ENCODE measurements around the gene MAEA.

MAEA gene

DNA sequence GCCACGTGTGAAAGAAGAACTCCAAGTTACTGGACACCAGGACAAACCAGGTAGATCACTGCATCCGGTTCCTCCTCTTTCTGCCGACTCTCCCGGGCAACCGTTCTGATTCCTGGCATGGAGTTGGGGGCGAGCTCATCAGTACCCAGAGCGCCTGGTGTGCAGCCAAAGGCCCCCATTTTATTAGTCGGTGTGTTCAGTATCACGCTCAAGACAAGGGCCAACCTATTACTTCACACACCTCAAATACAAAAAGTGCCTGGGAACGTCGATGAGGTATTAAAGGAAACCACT, 38.0 kb upstream of the MAEA start:
- no peak overlapping the region for H3K27ac ChIP-seq (ENCODE audit: low read length)
- H3K4me3 ChIP-seq (ENCODE audit: low read depth in 1 of 2, low read length in 2 of 2) = no peak overlapping the region
- no peaks in the 10 kb centered on the region for H3K27me3 ChIP-seq (ENCODE audit: low read depth, low read length)
- H3K9me3 ChIP-seq (ENCODE audit: control insufficient read depth in 1 of 2, low read length in 2 of 2) = no peaks in the 10 kb centered on the region
- peaks cover 4 to 18% of the 10 kb centered on the region in 2 donors for H3K4me1 ChIP-seq (ENCODE audit: control insufficient read depth in 1 of 2, insufficient read depth in 2 of 2, low read length in 2 of 2)
- no peaks in the 10 kb centered on the region for H3K36me3 ChIP-seq (ENCODE audit: control insufficient read depth in 1 of 2, insufficient read depth in 2 of 2, low read length in 2 of 2)

DNA sequence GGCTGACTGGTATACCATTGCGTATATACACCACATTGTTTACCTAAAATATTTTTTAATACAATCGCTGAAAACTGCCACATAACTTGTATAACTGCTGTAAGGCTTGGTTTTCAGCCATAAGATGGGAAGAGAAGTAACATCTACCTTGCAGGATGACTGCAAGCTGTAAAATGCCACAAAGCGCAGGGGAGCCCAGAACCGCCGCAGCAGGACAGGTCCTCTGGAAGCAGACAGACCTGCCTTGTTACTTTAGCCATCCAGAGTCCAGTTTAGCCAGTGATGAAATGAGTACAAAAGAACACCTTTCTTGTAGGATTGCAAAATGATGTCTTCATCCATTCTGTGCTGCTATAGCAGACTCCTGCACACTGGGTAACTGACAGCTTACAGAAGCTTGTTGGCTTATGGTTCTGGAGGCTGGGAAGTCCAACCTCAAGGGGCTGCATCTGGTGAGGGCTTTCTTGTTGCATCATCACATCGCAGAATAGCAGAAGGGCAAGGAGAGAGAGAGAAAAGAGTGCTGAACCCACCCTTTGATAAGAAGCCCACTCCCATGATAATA, 36.7 kb upstream of the MAEA start:
- Histone ChIP-seq H3K27ac (ENCODE audit: low read length) (no peak overlapping the region), H3K4me3 (ENCODE audit: low read depth in 1 of 2, low read length in 2 of 2) (no peak overlapping the region), H3K4me1 (ENCODE audit: control insufficient read depth in 1 of 2, insufficient read depth in 2 of 2, low read length in 2 of 2) (peaks cover 0 to 12% of the 10 kb centered on the region in 2 donors), H3K9me3 (ENCODE audit: control insufficient read depth in 1 of 2, low read length in 2 of 2) (no peaks in the 10 kb centered on the region), H3K27me3 (ENCODE audit: low read depth, low read length) (no peaks in the 10 kb centered on the region), H3K36me3 (ENCODE audit: control insufficient read depth in 1 of 2, insufficient read depth in 2 of 2, low read length in 2 of 2) (no peaks in the 10 kb centered on the region)

DNA sequence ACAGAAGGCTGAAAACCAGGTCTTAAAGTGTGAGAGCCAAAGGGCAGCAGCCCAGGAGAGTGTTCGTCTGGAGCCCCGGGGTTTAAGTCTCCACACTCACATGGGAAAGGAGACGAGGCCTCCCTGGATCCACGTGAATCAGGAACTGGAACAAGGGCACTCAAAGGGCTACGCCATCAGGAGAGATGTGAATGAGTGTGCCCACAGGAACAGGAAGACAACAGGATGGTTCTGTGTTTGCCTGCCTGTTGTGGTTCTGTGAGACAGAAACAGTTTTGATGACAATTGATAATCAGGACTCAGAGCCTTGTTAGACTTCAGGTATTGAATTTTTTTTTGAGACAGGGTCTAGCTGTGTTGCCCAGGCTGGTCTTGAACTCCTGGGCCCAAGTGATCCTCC, 35.9 kb upstream of the MAEA start:
- Histone ChIP-seq H3K4me1 (ENCODE audit: control insufficient read depth in 1 of 2, insufficient read depth in 2 of 2, low read length in 2 of 2) (peaks cover 0 to 12% of the 10 kb centered on the region in 2 donors), H3K36me3 (ENCODE audit: control insufficient read depth in 1 of 2, insufficient read depth in 2 of 2, low read length in 2 of 2) (no peaks in the 10 kb centered on the region), H3K4me3 (ENCODE audit: low read depth in 1 of 2, low read length in 2 of 2) (no peak overlapping the region), H3K27ac (ENCODE audit: low read length) (no peak overlapping the region), H3K9me3 (ENCODE audit: control insufficient read depth in 1 of 2, low read length in 2 of 2) (no peaks in the 10 kb centered on the region), H3K27me3 (ENCODE audit: low read depth, low read length) (no peaks in the 10 kb centered on the region)

DNA sequence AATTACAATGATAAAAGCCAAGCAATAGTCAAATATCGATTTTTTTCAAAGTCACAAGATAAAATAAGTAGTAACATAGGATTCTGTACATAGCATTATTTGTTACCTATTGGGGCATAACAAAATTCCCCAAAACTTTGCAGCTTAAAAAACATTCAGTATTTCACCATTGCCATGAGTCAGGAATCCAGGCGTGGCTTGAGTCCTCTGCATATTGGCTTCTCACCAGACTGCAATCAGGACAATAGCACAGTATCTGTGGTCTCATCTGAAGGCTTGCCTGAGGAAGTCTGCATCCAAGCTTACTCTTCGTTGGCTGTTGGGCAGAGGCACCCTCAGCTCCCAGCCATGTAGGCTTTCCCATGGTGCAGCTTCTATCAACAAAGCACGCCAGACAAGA, 34.5 kb upstream of the MAEA start:
- H3K27ac ChIP-seq (ENCODE audit: low read length) = no peak overlapping the region
- H3K4me1 ChIP-seq (ENCODE audit: control insufficient read depth in 1 of 2, insufficient read depth in 2 of 2, low read length in 2 of 2) = peaks cover 0 to 8% of the 10 kb centered on the region in 2 donors
- no peaks in the 10 kb centered on the region for H3K9me3 ChIP-seq (ENCODE audit: control insufficient read depth in 1 of 2, low read length in 2 of 2)
- H3K4me3 ChIP-seq (ENCODE audit: low read depth in 1 of 2, low read length in 2 of 2) = no peak overlapping the region
- no peaks in the 10 kb centered on the region for H3K27me3 ChIP-seq (ENCODE audit: low read depth, low read length)
- no peaks in the 10 kb centered on the region for H3K36me3 ChIP-seq (ENCODE audit: control insufficient read depth in 1 of 2, insufficient read depth in 2 of 2, low read length in 2 of 2)

DNA sequence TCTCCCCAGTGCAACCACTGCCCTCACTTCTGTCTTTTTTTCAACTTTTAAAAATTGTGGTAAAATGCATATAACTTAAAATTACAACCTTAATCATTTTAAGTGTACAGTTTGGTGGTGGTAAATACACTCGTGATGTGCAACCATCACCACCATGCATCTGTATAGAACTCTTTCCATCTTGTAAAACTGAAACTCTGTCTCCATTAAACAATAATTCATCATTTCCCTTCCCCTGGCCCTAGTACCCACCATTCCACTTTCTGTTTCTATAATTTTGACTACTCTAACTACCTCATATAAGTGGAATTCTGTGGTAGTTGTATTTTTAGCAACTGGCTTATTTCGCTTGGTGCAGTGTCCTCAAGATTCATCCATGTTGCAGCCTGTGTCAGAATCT, 34.0 kb upstream of the MAEA start:
- Histone ChIP-seq H3K27ac (ENCODE audit: low read length) (no peak overlapping the region), H3K9me3 (ENCODE audit: control insufficient read depth in 1 of 2, low read length in 2 of 2) (no peaks in the 10 kb centered on the region), H3K4me1 (ENCODE audit: control insufficient read depth in 1 of 2, insufficient read depth in 2 of 2, low read length in 2 of 2) (peaks cover 0 to 2% of the 10 kb centered on the region in 2 donors), H3K4me3 (ENCODE audit: low read depth in 1 of 2, low read length in 2 of 2) (no peak overlapping the region), H3K27me3 (ENCODE audit: low read depth, low read length) (no peaks in the 10 kb centered on the region), H3K36me3 (ENCODE audit: control insufficient read depth in 1 of 2, insufficient read depth in 2 of 2, low read length in 2 of 2) (no peaks in the 10 kb centered on the region)

DNA sequence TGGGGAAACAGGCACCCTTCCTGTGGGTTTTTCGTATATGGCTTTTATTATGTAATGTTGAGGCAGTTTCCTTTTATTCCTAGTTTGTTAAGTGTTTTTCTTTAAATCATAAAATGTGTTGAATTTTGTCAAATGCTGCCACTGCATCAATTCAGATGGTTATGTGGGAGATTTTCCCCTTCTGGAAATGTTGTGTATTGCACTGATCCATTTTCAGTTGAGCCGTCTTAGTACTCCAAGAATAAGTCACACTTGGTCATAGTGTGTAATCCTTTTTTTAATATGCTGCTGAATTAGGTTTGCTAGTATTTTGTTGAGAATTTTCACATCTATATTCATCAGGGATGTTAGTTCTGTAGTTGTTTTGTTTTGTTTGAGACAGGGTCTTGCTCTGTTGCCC, 31.2 kb upstream of the MAEA start:
- H3K9me3 ChIP-seq (ENCODE audit: control insufficient read depth in 1 of 2, low read length in 2 of 2) = no peaks in the 10 kb centered on the region
- H3K4me1 ChIP-seq (ENCODE audit: control insufficient read depth in 1 of 2, insufficient read depth in 2 of 2, low read length in 2 of 2) = no peaks in the 10 kb centered on the region
- no peaks in the 10 kb centered on the region for H3K36me3 ChIP-seq (ENCODE audit: control insufficient read depth in 1 of 2, insufficient read depth in 2 of 2, low read length in 2 of 2)
- no peak overlapping the region for H3K4me3 ChIP-seq (ENCODE audit: low read depth in 1 of 2, low read length in 2 of 2)
- no peaks in the 10 kb centered on the region for H3K27me3 ChIP-seq (ENCODE audit: low read depth, low read length)
- no peak overlapping the region for H3K27ac ChIP-seq (ENCODE audit: low read length)

DNA sequence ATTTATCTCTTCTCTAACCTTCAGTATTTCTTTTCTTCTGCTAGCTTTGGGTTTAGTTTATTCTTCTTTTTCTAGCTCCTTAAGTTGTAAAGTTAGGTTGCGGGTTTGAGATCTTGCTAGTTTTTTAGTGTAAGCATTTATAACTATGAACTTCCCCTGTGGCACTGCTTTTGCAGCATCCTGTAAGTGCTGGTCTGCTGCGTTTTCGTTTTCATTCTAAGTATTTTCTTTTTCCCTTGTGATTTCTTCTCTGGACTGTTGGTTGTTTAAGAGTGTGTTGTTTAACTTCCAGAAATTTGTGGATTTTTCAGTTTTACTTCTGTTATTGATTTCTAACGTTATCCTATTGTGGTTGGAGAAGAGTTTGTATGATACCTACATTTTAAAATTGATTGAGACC, 29.7 kb upstream of the MAEA start:
- H3K27ac ChIP-seq (ENCODE audit: low read length) = no peak overlapping the region
- H3K27me3 ChIP-seq (ENCODE audit: low read depth, low read length) = no peaks in the 10 kb centered on the region
- no peaks in the 10 kb centered on the region for H3K9me3 ChIP-seq (ENCODE audit: control insufficient read depth in 1 of 2, low read length in 2 of 2)
- H3K36me3 ChIP-seq (ENCODE audit: control insufficient read depth in 1 of 2, insufficient read depth in 2 of 2, low read length in 2 of 2) = no peaks in the 10 kb centered on the region
- H3K4me1 ChIP-seq (ENCODE audit: control insufficient read depth in 1 of 2, insufficient read depth in 2 of 2, low read length in 2 of 2) = no peaks in the 10 kb centered on the region
- H3K4me3 ChIP-seq (ENCODE audit: low read depth in 1 of 2, low read length in 2 of 2) = no peak overlapping the region

DNA sequence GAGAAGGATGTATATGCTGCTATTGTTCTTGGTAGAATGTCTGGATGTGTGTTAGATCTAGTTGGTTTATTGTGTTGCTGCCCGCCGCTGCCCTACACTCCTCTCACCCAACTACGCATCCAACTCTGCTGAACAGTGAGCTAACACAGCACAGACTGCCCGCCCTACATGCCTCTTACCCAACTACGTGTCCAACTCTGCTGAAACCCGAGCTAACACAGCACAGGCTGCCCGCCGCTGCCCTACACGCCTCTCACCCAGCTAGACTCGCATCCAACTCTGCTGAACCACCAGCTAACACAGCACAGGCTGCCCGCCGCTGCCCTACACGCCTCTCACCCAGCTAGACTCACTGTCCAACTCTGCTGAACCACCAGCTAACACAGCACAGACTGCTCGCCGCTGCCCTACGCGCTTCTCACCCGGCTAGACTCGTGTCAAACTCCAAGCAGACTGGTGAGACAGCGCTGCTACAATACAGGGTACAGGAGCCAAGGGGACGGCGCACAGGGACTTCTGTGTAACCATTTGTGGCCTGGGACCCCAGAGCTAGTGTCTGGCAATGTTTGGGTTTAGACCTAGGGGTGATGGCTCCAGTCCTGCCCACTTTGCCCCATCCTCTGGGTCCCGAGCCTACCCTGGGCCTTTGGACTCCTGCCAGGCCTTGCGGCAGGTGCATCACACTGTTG, 29.1 kb upstream of the MAEA start:
- Histone ChIP-seq H3K4me3 (ENCODE audit: low read depth in 1 of 2, low read length in 2 of 2) (no peak overlapping the region), H3K27ac (ENCODE audit: low read length) (no peak overlapping the region), H3K36me3 (ENCODE audit: control insufficient read depth in 1 of 2, insufficient read depth in 2 of 2, low read length in 2 of 2) (no peaks in the 10 kb centered on the region), H3K4me1 (ENCODE audit: control insufficient read depth in 1 of 2, insufficient read depth in 2 of 2, low read length in 2 of 2) (no peaks in the 10 kb centered on the region), H3K9me3 (ENCODE audit: control insufficient read depth in 1 of 2, low read length in 2 of 2) (no peaks in the 10 kb centered on the region), H3K27me3 (ENCODE audit: low read depth, low read length) (no peaks in the 10 kb centered on the region)

DNA sequence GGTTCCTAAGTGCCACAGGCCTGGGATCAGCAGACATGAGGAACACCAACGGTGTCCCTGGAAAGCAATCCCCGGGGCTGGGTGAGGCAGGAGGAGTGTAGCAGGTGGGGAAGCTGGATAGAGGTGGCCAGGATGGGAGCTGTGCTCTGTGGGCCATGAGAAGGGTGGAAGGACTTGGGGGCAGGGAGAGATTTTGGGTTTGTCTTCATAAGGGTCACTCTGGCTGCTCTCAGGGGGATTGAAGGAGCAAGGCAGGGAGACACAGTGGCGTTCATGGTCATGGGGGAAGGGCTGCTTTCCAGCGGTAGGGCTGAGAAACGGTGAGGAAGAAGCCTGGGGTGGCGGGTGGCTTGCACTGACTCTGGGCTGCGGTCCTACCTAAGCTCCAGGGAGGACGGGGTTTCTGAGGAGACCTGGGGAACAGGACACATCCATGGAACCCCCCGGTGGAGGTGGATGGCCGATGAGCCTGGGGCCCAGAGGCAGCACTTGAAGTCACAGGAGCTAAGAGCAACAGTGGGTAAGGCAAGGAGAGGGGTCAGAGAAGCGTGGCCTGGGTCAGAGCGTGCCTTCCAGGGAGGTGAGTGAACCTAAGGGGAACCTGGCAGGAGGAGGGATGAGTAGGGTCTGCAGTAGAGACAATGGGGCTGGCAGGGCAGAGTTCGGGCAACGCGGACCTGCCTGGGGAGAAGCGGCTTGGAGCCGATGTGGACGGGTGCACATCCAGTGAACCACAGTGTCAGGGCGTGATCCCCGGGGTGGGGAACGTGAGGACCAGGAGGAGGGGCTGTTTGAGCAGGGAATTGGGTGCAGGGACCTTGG, 28.4 kb upstream of the MAEA start:
- Histone ChIP-seq H3K27ac (ENCODE audit: low read length) (no peak overlapping the region), H3K9me3 (ENCODE audit: control insufficient read depth in 1 of 2, low read length in 2 of 2) (no peaks in the 10 kb centered on the region), H3K36me3 (ENCODE audit: control insufficient read depth in 1 of 2, insufficient read depth in 2 of 2, low read length in 2 of 2) (no peaks in the 10 kb centered on the region), H3K4me3 (ENCODE audit: low read depth in 1 of 2, low read length in 2 of 2) (no peak overlapping the region), H3K27me3 (ENCODE audit: low read depth, low read length) (no peaks in the 10 kb centered on the region), H3K4me1 (ENCODE audit: control insufficient read depth in 1 of 2, insufficient read depth in 2 of 2, low read length in 2 of 2) (no peaks in the 10 kb centered on the region)

DNA sequence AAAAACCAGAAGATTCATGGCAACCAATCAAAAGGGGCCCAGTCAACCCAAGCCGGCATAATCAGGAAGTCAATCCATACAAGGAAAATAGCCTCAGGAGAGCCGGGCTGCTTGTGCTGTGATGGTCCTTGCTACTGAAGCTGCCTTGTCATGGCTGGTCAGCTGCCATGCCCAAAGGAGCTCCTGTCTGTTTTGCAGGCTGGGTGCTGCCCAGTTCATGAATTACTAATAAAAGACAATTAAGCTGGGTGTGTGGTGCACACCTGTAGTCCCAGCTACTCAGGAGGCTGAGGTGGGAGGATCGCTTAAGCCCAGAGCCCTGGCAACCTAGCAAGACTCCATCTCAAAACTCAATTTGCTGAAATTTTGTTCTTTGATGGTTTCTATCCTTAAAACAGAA, 24.7 kb upstream of the MAEA start:
- no peak overlapping the region for H3K4me3 ChIP-seq (ENCODE audit: low read depth in 1 of 2, low read length in 2 of 2)
- H3K4me1 ChIP-seq (ENCODE audit: control insufficient read depth in 1 of 2, insufficient read depth in 2 of 2, low read length in 2 of 2) = no peaks in the 10 kb centered on the region
- no peaks in the 10 kb centered on the region for H3K27me3 ChIP-seq (ENCODE audit: low read depth, low read length)
- H3K27ac ChIP-seq (ENCODE audit: low read length) = no peak overlapping the region
- no peaks in the 10 kb centered on the region for H3K36me3 ChIP-seq (ENCODE audit: control insufficient read depth in 1 of 2, insufficient read depth in 2 of 2, low read length in 2 of 2)
- peaks cover 0 to 5% of the 10 kb centered on the region in 2 donors for H3K9me3 ChIP-seq (ENCODE audit: control insufficient read depth in 1 of 2, low read length in 2 of 2)

DNA sequence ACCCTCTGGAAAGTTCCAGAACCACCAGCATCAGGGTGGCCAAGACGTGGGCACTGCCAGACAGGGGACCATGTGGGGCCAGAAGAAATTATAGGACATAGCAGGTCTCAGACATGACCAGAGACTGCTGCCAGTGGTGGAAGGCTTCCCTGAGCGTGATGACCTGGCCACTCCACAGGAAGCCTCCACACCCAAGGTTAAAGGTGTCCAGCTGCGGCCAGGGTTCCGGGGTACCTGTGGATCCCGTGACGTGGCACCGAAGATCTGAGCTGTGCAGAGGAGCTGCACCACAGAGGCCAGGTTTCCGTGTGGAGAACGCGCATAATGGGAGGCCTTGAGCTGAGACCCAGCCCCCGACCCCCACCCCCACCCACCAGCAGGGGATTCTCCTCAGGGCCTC, 24.3 kb upstream of the MAEA start:
- Histone ChIP-seq H3K27ac (ENCODE audit: low read length) (no peak overlapping the region), H3K4me1 (ENCODE audit: control insufficient read depth in 1 of 2, insufficient read depth in 2 of 2, low read length in 2 of 2) (no peaks in the 10 kb centered on the region), H3K4me3 (ENCODE audit: low read depth in 1 of 2, low read length in 2 of 2) (no peak overlapping the region), H3K36me3 (ENCODE audit: control insufficient read depth in 1 of 2, insufficient read depth in 2 of 2, low read length in 2 of 2) (no peaks in the 10 kb centered on the region), H3K9me3 (ENCODE audit: control insufficient read depth in 1 of 2, low read length in 2 of 2) (peaks cover 0 to 5% of the 10 kb centered on the region in 2 donors), H3K27me3 (ENCODE audit: low read depth, low read length) (no peaks in the 10 kb centered on the region)
